GM23248 (cell line): ENCODE measurements around the gene CMTR1. TPM values are rescaled to one million over a fixed set of nuclear protein-coding genes. Genes with fewer than 3 reads are reported as not detected.

ENCODE experiments used
- DNase-seq: peaks from one replicate; pipeline ENCODE4 v3.0.0-alpha.2; 2015
- H2AFZ ChIP-seq: fragments of 200-600 bp; sonication (generic); 2 replicates; pipeline ENCODE4 v1.6.1; 2016; ENCODE audit warnings: antibody characterized with exemption
- H3F3A ChIP-seq: fragments of 200-600 bp; sonication (generic); 2 replicates; pipeline ENCODE4 v1.6.1; 2016; ENCODE audit warnings: mild to moderate bottlenecking, antibody characterized with exemption, mixed run types; ENCODE audit not compliant: insufficient read depth
- H3K27ac ChIP-seq: fragments of 200-600 bp; sonication (generic); 2 replicates; pipeline ENCODE4 v1.5.1; 2016; ENCODE audit warnings: mild to moderate bottlenecking
- H3K27me3 ChIP-seq: fragments of 200-600 bp; sonication (generic); replicated peaks from 2 replicates; pipeline ENCODE4 v1.6.1; 2016; ENCODE audit warnings: mild to moderate bottlenecking; ENCODE audit not compliant: insufficient read depth
- H3K36me3 ChIP-seq: fragments of 200-600 bp; sonication (generic); 2 replicates; pipeline ENCODE4 v1.6.1; 2016; ENCODE audit warnings: low read depth, mild to moderate bottlenecking
- H3K4me1 ChIP-seq: fragments of 200-600 bp; sonication (generic); 2 replicates; pipeline ENCODE4 v1.6.1; 2016; ENCODE audit warnings: mild to moderate bottlenecking; ENCODE audit not compliant: insufficient read depth
- H3K4me2 ChIP-seq: fragments of 200-600 bp; sonication (generic); one replicate; pipeline ENCODE4 v1.6.1; 2016; ENCODE audit warnings: mild to moderate bottlenecking; ENCODE audit not compliant: unreplicated experiment
- H3K4me3 ChIP-seq: fragments of 200-600 bp; sonication (generic); 2 replicates; pipeline ENCODE4 v1.5.1; 2016; ENCODE audit warnings: mild to moderate bottlenecking
- H3K79me2 ChIP-seq: fragments of 200-600 bp; sonication (generic); 2 replicates; pipeline ENCODE4 v1.6.1; 2016; ENCODE audit warnings: mild to moderate bottlenecking; ENCODE audit not compliant: insufficient read depth
- H3K9ac ChIP-seq: fragments of 200-600 bp; sonication (generic); 2 replicates; pipeline ENCODE4 v1.6.1; 2016; ENCODE audit warnings: mild to moderate bottlenecking
- H3K9me2 ChIP-seq: fragments of 200-600 bp; sonication (generic); 2 replicates; pipeline ENCODE4 v1.6.1; 2016; ENCODE audit warnings: mixed run types, mild to moderate bottlenecking, moderate library complexity; ENCODE audit not compliant: insufficient read depth
- H3K9me3 ChIP-seq: fragments of 200-600 bp; sonication (generic); one replicate; pipeline ENCODE4 v1.6.1; 2017; ENCODE audit warnings: low read depth
- H4K20me1 ChIP-seq: fragments of 200-600 bp; sonication (generic); 2 replicates; pipeline ENCODE4 v1.6.0; 2016; ENCODE audit not compliant: insufficient read depth
- EZH2 ChIP-seq: fragments of 200-600 bp; sonication (generic); IDR thresholded peaks from 2 replicates; pipeline ENCODE4 v1.6.1; 2018; ENCODE audit warnings: antibody characterized with exemption, mild to moderate bottlenecking; ENCODE audit not compliant: insufficient read depth, poor library complexity, severe bottlenecking
- EZH2phosphoT487 ChIP-seq: fragments of 200-600 bp; sonication (generic); IDR thresholded peaks from 2 replicates; pipeline ENCODE4 v1.6.1; 2018; ENCODE audit warnings: antibody characterized with exemption, moderate library complexity, mild to moderate bottlenecking, low read depth; ENCODE audit not compliant: insufficient read depth
- WGBS, 2 experiments: methylation state at CpG; one replicate each; pipeline ENCODE4 v1.1.6; 2015 to 2017; ENCODE audit warnings: low lambda C conversion rate in 2 of 2, low coverage in 1 of 2; ENCODE audit errors: missing lambda C conversion rate in 2 of 2; 5-methylcytosine and 5-hydroxymethylcytosine counted together
- in situ Hi-C: fragments of 300-500 bp; cut with MboI; formaldehyde crosslinking; loops from 2 replicates; pipeline ENCODE4 v1.15.0; 2020
- polyA plus RNA-seq: library from polyadenylated mRNA; unstranded; fragments of >200 nt; fragmentation: Nextera tagmentation; extraction: Ambion mirVana; gene quantifications from 2 replicates; pipeline ENCODE4 v1.2.1, GENCODE V29; 2016
- total RNA-seq: library from RNA; depleted of rRNA; stranded (reverse); fragments of >200 nt; shearing (Covaris generic); gene quantifications from 2 replicates; pipeline ENCODE4 v1.2.3, GENCODE V29; 2014

Gene CMTR1
- total and polyA plus RNA-seq, 2 experiments from 2014 or later, result 16.1 to 46.3 TPM

GRCh38 chr6:37507690-37508421, 74.8 kb downstream of the CMTR1 start:
- no peak for TF ChIP-seq EZH2
- no peak for TF ChIP-seq EZH2phosphoT487
- in situ Hi-C loops, result no loop called here
- Histone ChIP-seq H3F3A (no peaks in the 10 kb centered on the region), H3K36me3 (no peaks in the 10 kb centered on the region), H3K9me3 (no peaks in the 10 kb centered on the region), H3K9me2 (no peaks in the 10 kb centered on the region), H3K27ac (no peak overlapping the region), H3K4me2 (no peak overlapping the region), H3K79me2 (no peaks in the 10 kb centered on the region), H3K9ac (no peak overlapping the region), H3K4me1 (no peaks in the 10 kb centered on the region), H3K4me3 (no peak overlapping the region), H3K27me3 (peaks cover 24% of the 10 kb centered on the region), H2AFZ (no peak overlapping the region), H4K20me1 (no peaks in the 10 kb centered on the region)
- no peak for DNase-seq
- 33 to 71% methylated on average over 2 to 4 of the region's 4 CpGs for WGBS, 2 experiments

- Histone ChIP-seq H3K4me1 (no peaks in the 10 kb centered on the region), H3K4me2 (no peak overlapping the region), H3F3A (no peaks in the 10 kb centered on the region), H3K27ac (no peak overlapping the region), H3K79me2 (no peaks in the 10 kb centered on the region), H3K36me3 (no peaks in the 10 kb centered on the region), H4K20me1 (no peaks in the 10 kb centered on the region), H3K4me3 (no peak overlapping the region), H3K9ac (no peak overlapping the region), H3K9me2 (no peaks in the 10 kb centered on the region), H2AFZ (no peak overlapping the region), H3K9me3 (no peaks in the 10 kb centered on the region), H3K27me3 (peaks cover 34% of the 10 kb centered on the region)
- WGBS, 2 experiments, result 82 to 83% methylated on average over 5 of the region's 5 CpGs
- in situ Hi-C loops, result no loop called here
- TF ChIP-seq EZH2phosphoT487 (no peak), EZH2 (no peak)
- no peak for DNase-seq
Measured at GRCh38 chr6:37511201-37511600, 78.2 kb downstream of the CMTR1 start.

GRCh38 chr6:37511910-37512399, 78.9 kb downstream of the CMTR1 start:
- Histone ChIP-seq H2AFZ (no peak overlapping the region), H3K36me3 (no peaks in the 10 kb centered on the region), H3K27me3 (peaks cover 27% of the 10 kb centered on the region), H3K4me1 (no peaks in the 10 kb centered on the region), H4K20me1 (no peaks in the 10 kb centered on the region), H3K27ac (no peak overlapping the region), H3K9me3 (no peaks in the 10 kb centered on the region), H3K9ac (no peak overlapping the region), H3K9me2 (no peaks in the 10 kb centered on the region), H3K4me2 (no peak overlapping the region), H3F3A (no peaks in the 10 kb centered on the region), H3K79me2 (no peaks in the 10 kb centered on the region), H3K4me3 (no peak overlapping the region)
- TF ChIP-seq EZH2, result no peak
- TF ChIP-seq EZH2phosphoT487, result no peak
- DNase-seq, result no peak
- 10 to 14% methylated on average over 15 to 16 of the region's 16 CpGs for WGBS, 2 experiments
- in situ Hi-C loops, result no loop called here

GRCh38 chr6:37512400-37513011, 79.5 kb downstream of the CMTR1 start:
- Histone ChIP-seq H3K4me2 (no peak overlapping the region), H3K9me2 (no peaks in the 10 kb centered on the region), H3K27ac (no peak overlapping the region), H3K36me3 (no peaks in the 10 kb centered on the region), H2AFZ (no peak overlapping the region), H3K9ac (no peak overlapping the region), H3K9me3 (no peaks in the 10 kb centered on the region), H3F3A (no peaks in the 10 kb centered on the region), H3K27me3 (peaks cover 27% of the 10 kb centered on the region), H3K4me1 (no peaks in the 10 kb centered on the region), H3K79me2 (no peaks in the 10 kb centered on the region), H4K20me1 (no peaks in the 10 kb centered on the region), H3K4me3 (no peak overlapping the region)
- no peak for TF ChIP-seq EZH2phosphoT487
- no peak for TF ChIP-seq EZH2
- WGBS, 2 experiments, result 14 to 20% methylated on average over 12 of the region's 12 CpGs
- in situ Hi-C loops, result no loop called here
- no peak for DNase-seq
